Measurements from ENCODE around the gene ZNF143. TPM values are rescaled to one million over a fixed set of nuclear protein-coding genes. Genes with fewer than 3 reads are reported as not detected.
A peak's percentile ranks its signal among the peaks of the same experiment; 100 is the strongest.
"Not testable (repeated sequence)": the region's sequence is repeated elsewhere in the genome, so short reads cannot be mapped to it uniquely, and the experiment has no call there.

Gene ZNF143
- total RNA-seq, 1 experiment from 2014 or later: 28.2 TPM

DNA sequence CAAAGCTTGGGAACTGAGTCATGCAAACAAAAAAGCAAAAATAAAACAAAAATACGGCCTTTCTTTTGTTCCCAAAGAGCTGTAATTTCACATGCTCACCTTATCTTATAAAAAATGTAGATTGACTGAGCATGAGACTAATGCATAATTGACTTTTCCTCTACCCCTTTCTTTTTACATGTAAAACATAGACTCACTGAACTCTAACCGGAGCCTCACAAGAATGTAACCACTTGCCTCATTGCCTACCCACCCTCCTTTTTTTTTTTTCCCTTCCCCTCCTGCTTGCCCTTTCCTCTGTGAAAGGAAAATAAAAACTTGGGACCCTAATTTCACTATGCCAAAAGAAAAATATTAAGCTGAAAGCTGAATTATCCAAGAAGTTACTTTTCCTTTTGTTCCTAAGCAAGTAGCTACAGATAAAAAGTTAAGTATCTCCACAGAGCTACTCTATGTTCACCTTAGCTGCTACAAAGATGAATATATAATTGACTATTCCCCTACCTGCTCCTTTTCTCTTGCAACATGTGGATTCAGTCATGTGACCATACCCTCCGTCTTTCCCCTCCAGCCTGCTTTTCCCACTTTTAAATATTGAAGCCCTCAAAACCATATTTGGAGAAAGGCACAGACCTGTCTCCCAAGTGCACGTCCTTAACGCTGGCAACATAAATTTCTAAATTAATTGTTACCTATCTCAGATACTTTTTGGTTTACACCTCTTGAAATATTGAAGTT is 73.1 kb downstream of the ZNF143 start:
- DNase-seq (ENCODE audit: extremely low read depth, low read depth): no peak

DNA sequence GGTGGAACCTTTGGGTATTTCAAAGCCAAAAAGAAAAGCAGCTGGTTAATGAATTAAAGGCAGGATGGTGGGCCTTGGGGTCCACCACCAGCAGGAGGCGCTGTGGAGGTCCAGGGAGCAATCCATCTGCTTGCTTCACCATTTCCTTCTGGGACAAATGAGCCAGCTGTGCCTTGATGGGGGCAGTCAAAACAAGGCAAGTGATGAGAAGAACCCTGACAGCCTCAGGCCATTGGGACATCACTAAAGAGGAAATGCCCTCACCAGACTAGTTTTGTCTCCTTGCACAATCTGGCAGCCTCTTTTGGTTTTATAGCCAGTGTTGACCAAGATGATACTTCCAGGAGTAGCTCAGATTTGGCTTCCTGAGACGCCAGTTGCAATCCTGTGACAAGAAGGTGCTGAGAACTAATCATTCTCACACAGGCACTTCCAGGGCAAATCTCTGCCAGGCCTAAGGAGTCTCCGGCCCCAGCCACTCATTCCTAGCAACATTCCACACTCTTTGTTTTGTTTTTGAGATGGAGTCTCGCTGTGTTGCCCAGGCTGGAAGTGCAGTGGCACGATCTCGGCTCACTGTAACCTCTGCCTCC is 74.5 kb downstream of the ZNF143 start:
- DNase-seq (ENCODE audit: extremely low read depth, low read depth): peak; percentile 27

DNA sequence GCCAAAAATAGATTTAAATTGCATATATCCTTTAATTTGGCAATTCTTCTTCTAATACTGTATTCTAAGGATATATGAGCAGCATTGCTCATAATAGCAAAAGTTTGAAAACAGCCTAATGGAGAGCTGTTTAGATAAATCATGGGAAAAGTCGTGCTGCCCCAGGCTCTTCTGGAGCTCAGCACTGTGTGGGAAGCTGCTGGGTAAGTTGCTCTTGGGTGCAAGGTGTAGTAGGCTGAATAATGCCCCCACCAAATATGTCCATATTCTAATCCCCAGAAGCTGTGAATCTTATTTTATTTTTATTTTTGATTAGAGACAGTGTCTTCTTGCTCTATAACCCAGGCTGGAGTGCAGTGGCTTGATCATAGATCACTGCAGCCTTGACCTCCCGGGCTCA is 77.7 kb downstream of the ZNF143 start:
- no peak for DNase-seq (ENCODE audit: extremely low read depth, low read depth)

GRCh38 chr11:9549216-9549615 is 88.4 kb downstream of the ZNF143 start:
- not testable (repeated sequence) for DNase-seq (ENCODE audit: extremely low read depth, low read depth)

DNA sequence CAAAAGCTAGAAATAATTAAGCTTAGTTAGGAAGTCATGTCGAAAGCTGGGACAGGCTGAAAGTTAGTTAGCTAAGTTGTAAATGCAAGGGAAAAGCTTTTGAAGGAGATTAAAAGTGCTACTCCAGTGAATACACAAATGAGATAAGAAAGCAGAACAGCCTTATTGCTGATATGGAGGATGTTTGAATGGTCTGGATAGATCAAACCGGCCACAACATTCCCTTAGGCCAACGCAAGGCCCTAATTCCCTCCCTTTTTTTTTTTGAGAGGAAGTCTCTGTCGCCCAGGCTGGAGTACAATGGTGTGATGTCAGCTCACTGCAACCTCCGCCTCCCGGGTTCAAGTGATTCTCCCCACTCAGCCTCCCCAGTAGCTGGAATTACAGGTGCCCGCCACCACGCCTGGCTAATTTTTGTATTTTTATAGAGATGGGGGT is 89.4 kb downstream of the ZNF143 start:
- no peak for DNase-seq (ENCODE audit: extremely low read depth, low read depth)

DNA sequence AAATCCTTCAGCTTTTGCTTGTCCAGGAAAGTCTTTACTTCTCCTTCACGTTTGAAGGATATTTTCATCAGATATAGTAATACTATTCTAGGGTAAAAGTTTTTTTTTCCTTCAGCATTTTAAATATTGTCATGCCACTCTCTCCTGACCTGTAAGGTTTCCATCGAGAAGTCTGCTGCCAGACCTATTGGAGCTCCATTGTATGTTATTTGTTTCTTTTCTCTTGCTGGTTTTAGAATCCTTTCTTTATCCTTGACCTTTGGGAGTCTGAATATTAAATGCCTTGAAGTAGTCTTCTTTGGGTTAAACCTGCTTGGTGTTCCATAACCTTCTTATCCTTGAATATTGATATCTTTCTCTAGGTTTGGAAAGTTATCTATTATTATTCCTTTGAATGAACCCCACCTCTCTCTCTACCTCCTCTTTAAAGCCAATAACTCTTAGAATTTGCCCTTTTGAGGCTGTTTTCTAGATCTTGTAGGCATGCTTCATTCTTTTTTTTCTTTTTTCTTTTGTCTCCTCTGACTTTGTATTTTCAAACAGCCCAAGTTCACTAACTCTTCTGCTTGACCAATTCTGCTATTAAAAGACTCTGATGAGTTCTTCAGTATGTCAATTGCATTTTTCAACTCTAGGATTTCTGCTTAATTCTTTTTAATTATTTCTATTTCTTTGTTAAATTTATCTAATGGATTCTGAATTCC is 100.6 kb downstream of the ZNF143 start:
- DNase-seq (ENCODE audit: extremely low read depth, low read depth): no peak

DNA sequence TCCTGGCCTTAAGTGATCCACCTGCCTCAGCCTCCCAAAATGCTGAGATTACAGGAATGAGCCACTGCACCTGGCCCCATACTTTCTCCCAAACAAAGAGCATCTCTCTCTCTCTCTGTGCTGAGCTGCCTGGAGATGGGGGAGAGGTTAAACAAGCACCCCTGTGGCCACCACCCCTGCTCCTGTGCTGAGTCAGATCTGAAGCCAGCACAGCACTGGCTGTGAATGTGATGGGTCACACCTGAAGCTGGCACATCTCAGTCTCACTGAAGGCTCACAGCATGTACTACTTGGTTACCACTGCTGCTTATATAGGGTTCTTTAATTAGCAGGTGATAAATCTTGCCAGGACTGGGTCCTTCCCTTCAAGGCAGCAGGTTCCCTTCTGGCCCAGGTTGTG is 101.9 kb downstream of the ZNF143 start:
- DNase-seq (ENCODE audit: extremely low read depth, low read depth): no peak

- no peak for DNase-seq (ENCODE audit: extremely low read depth, low read depth)
These were observed 102.5 kb downstream of the ZNF143 start for GRCh38 chr11:9563196-9563730.

DNA sequence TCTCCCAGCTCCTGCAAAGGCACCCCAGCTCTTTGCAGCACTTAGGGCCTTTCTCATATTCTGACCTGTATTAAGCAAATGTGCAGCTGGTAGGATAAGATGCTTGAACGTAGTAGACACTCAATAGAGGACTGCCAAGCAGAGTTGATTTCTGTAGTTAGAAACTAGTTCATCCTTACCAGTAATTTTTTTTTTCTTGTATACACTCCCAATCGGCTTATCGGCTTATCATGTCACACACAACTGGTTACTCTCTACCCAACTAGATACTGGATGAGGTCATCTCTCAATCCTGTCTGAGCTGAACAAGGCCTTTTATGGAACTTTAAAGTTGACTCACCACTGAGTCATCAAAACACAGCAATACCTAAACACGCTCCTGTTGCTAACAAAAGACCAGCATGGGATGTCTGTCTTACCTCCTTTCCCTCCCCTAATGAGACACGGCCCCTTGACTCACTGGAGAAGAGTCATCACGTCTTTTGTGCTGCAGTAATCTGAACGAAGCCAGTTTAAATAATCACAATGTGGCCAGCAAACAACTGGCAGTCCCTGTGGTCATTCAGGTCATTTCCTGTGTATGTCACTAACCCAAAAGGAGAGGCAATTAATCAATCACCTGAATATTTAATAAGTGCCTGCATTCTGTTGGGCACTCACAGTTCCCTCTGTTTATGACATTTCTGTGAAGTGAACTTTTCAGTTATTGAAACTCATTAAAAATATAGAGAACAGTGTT is 105.2 kb downstream of the ZNF143 start:
- DNase-seq (ENCODE audit: extremely low read depth, low read depth): peak; percentile 90

- no peak for DNase-seq (ENCODE audit: extremely low read depth, low read depth)
These were observed 105.8 kb downstream of the ZNF143 start for GRCh38 chr11:9566561-9567063.

- DNase-seq (ENCODE audit: extremely low read depth, low read depth): no peak
These were observed 106.6 kb downstream of the ZNF143 start for GRCh38 chr11:9567401-9567800.

DNA sequence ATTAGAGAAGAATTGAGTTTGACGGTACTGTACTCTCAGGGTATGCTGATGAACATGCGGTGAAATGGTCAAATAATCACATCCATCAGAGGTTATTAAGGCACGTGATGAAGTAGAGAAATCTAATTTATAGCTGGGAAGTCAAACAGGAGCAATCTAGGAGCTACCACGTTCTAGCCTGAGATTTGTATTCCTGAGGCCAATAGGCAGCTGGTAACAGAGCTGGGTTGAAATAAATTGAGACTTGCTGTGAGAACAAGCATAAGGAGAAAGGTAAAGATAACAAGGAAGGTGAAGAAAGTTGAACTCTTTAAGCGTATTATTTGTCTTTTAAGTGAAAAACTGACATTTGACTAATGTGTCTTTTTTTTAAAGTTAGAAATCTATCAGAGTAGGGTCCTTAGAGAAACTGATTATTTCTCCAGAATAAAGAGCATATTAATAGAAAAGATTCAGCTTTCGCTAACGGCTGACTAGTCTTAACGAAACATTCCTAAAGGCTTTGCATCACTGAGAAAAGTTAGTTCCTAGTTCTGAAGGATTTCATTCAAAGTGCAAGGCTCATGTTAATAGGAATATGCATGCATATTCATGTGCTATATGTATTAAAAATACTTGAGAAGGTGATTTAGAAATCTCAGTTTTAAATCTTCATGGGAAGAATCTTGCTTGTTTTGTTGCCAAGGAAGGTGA is 107.5 kb downstream of the ZNF143 start:
- DNase-seq (ENCODE audit: extremely low read depth, low read depth): no peak

DNA sequence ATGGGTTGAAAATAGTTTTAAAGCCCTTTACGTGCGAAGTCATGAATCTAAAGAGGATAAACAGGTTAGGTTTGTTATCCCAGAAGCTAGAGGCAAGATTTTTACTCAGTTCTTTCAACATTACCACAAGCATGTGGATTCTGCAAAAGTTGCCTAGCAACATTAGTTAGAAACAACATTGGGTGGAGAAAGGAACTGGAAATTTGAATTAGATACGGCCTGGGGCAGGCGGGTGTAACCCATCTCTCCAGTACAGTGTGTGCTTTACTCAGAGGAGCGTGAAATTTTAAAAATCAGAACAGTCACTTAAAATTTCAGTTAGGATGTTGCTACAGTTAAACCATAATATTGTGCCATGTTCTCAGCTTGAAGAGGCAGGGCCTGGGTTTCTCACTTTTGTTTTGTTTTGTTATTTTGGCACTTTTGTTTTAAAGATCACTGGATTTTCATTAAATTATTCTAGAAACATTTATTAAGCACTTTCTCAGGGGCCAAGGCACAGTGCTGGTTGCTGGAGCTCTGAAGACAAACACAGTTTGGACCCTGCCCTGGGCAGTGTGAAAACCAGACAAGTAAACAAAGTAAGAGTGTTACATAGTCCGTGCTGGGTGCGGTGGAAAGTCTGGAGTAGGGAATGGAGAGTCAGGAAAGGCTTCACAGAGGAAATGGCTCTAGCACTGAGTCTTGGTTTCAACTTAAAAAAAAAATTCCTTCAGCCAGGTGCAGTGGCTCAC is 108.2 kb downstream of the ZNF143 start:
- DNase-seq (ENCODE audit: extremely low read depth, low read depth): peak; percentile 46

- DNase-seq (ENCODE audit: extremely low read depth, low read depth): no peak
These were observed 108.9 kb downstream of the ZNF143 start for GRCh38 chr11:9569588-9570164.

- DNase-seq (ENCODE audit: extremely low read depth, low read depth): no peak
These were observed 109.7 kb downstream of the ZNF143 start for GRCh38 chr11:9570313-9571025.

DNA sequence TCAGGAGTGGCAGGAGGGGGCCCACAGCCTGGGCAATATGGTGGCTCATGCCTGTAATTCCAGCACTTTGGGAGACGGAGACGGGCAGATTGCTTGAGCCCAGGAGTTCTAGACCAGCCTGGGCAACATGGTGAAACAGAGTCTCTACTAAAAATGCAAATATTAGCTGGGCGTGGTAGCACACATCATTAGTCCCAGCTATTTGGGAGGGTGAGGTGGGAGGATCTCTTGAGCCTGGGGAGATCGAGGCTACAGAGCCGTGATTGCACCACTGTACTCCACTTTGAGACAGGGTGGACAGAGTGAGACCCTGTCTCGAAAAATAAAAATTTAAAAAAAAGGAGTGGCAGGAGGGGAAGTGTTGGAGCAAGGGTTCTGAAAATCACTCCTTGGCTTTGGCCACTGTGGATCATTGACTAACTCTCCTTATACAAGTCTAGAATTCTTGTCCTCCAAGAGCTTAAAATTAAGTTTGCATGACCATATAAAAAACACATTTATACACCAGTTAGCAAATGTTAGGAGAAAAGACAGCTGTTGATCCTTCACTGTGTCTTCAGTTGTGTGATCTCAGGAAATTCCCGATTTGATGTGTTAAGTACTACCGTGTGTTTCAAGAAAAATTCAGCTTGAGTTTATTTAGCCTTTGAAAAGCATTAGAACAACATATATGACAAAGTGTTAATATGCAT is 110.4 kb downstream of the ZNF143 start:
- no peak for DNase-seq (ENCODE audit: extremely low read depth, low read depth)

GRCh38 chr11:9571763-9572115 is 110.9 kb downstream of the ZNF143 start:
- no peak for DNase-seq (ENCODE audit: extremely low read depth, low read depth)

Measured in NCI-H460 (cell line).